Thoracic aorta (tissue), 2 donors: ENCODE measurements around the gene ATP8B1. TPM values are rescaled to one million over a fixed set of nuclear protein-coding genes. Genes with fewer than 3 reads are reported as not detected.

ENCODE experiments used
- ATAC-seq: fragments of 150-250 bp; one replicate; pipeline ENCODE4 v1.8.0; 2017; ENCODE audit warnings: low read depth; ENCODE audit not compliant: insufficient number of reproducible peaks, low FRiP score
- DNase-seq: peaks from one replicate; pipeline ENCODE4 v3.0.0-alpha.2; 2020; ENCODE audit warnings: low spot score
- H3K27ac ChIP-seq, 2 donors: fragments of 200-600 bp; sonication (generic); 1 replicate in 1 of 2; 2 replicates in 1 of 2; pipeline ENCODE4 v1.5.1; 2016; ENCODE audit warnings: mild to moderate bottlenecking in 2 of 2, moderate library complexity in 2 of 2
- H3K27me3 ChIP-seq: fragments of 200-600 bp; sonication (generic); replicated peaks from 2 replicates; pipeline ENCODE4 v1.6.0; 2016; ENCODE audit warnings: mild to moderate bottlenecking; ENCODE audit not compliant: insufficient read depth
- H3K36me3 ChIP-seq: fragments of 200-600 bp; sonication (generic); one replicate; pipeline ENCODE4 v1.5.1; 2016
- H3K4me1 ChIP-seq, 2 donors: fragments of 200-600 bp; sonication (generic); 1 replicate in 1 of 2; 2 replicates in 1 of 2; pipeline versions ENCODE4 v1.5.1 to v1.6.0; 2016; ENCODE audit warnings: low read depth in 2 of 2, mild to moderate bottlenecking in 1 of 2; ENCODE audit not compliant: control insufficient read depth in 1 of 2
- H3K4me3 ChIP-seq: fragments of 200-600 bp; sonication (generic); 2 replicates; pipeline ENCODE4 v1.5.1; 2016; ENCODE audit warnings: mild to moderate bottlenecking
- H3K9me3 ChIP-seq: fragments of 200-600 bp; sonication (generic); 2 replicates; pipeline ENCODE4 v1.5.1; 2016
- total RNA-seq, 2 donors: library from RNA; depleted of rRNA; stranded (reverse); fragments of >200 nt; gene quantifications; one replicate each; pipeline versions ENCODE4 v1.1.0 to v1.2.3, GENCODE V29; 2016
- TF ChIP-seq, protein P1 (sequence below): fragments of 200-600 bp; sonication (generic); IDR thresholded peaks from one replicate; pipeline ENCODE4 v1.5.1; 2019; ENCODE audit warnings: antibody characterized with exemption

ATP8B1 gene
- total RNA-seq, 2 donors from 2014 or later = 68.7 to 111 TPM

DNA sequence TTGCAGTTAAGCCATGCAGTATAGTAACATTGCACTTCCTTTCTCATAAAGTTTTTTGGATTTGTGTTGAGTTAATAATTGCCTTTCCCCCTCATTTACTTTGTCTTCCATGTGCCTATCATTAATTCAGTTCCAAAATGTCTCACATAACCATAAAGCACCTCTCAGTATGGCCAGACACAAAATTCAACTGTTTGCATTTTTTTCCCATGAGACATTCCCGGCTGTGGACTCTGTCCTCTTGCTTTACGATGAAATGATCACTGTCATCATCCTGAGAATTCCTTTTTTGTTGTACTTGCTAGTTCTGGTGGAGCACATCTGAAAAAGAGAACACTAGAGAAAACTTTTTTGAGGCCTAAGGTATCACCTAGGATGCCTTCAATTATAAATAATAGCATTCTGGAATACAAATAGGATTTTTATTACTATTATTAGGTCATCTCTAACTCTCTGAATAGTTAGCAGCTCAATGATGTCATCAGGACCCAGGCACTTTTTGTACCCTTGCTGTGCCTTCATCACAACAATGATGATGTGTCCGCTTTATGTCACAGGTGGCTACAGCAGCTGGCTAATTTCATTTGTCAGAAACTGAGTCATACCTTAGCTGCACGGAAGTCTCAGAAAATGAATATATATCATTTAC lies 8.5 kb upstream of the ATP8B1 start:
- no peaks in the 10 kb centered on the region for H3K27me3 ChIP-seq
- TF ChIP-seq, protein P1, sequence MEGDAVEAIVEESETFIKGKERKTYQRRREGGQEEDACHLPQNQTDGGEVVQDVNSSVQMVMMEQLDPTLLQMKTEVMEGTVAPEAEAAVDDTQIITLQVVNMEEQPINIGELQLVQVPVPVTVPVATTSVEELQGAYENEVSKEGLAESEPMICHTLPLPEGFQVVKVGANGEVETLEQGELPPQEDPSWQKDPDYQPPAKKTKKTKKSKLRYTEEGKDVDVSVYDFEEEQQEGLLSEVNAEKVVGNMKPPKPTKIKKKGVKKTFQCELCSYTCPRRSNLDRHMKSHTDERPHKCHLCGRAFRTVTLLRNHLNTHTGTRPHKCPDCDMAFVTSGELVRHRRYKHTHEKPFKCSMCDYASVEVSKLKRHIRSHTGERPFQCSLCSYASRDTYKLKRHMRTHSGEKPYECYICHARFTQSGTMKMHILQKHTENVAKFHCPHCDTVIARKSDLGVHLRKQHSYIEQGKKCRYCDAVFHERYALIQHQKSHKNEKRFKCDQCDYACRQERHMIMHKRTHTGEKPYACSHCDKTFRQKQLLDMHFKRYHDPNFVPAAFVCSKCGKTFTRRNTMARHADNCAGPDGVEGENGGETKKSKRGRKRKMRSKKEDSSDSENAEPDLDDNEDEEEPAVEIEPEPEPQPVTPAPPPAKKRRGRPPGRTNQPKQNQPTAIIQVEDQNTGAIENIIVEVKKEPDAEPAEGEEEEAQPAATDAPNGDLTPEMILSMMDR = no peak
- H3K4me1 ChIP-seq = peaks cover 13 to 26% of the 10 kb centered on the region in 2 donors
- H3K9me3 ChIP-seq = peaks cover 4% of the 10 kb centered on the region
- H3K4me3 ChIP-seq = no peak overlapping the region
- ATAC-seq (no peak), DNase-seq (no peak)
- no peaks in the 10 kb centered on the region for H3K36me3 ChIP-seq
- H3K27ac ChIP-seq = no peak overlapping the region

DNA sequence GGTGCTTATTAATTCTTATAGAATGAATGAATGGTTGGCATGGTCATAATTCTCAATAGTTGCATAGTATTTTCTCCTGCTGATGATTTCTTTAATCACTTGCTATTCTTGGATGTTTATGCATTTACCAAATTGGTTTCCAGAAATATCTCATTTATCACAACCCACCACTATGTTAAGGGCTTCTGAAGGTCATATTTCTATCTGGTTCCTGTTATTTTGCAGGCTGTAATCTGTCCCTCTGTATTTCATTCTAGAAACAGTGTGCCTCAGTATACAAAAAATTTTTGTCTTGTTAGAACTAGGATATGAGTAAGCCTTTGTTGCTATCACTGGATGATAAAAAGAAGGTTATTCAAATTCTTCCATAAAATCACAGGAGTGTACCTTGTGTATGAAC lies 6.1 kb upstream of the ATP8B1 start:
- ATAC-seq = no peak
- H3K27ac ChIP-seq = peak overlapping the region; percentile 68 to 85

DNA sequence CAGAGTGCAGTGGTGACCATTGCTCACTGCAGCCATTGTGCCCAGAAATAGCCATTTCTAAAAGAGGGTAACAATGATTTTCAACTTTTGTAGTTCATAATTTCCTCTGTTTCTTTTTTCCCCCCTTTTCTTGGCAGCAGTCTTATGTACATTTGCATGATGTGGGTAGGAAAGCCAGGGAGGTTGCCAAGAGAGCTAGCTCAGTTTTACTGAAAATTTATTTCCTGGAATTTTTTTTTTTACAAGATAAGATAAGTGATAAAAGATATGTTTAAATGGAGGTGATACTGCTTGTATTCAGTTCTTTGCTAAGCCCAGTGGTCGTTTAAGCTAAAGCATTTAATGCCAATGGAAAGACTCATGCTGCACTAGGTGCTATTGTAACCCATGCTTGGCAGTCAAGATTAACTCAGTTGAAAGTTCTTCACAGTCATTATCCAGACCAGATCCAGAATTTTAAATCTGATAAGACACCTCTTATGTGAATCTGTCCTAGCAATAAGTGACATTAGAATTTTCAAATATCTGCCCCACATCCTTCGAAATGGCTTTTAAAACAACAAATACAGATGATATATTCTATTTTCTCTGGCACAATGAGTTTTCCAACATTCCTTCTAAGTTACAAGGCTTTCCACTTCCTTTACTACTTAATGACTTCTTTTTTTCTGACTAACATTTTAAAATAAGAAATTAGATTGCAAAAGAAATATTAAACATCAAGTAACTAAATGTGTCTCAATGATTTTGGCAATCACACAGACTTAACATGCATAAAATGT lies 4.4 kb upstream of the ATP8B1 start:
- ATAC-seq = peak; percentile 35
- Histone ChIP-seq H3K4me1 (peaks cover 19 to 48% of the 10 kb centered on the region in 2 donors), H3K4me3 (peak overlapping the region; percentile 38), H3K27me3 (no peaks in the 10 kb centered on the region), H3K27ac (peak overlapping the region; percentile 85 to 87), H3K9me3 (peaks cover 4% of the 10 kb centered on the region), H3K36me3 (no peaks in the 10 kb centered on the region)
- DNase-seq = no peak
- TF ChIP-seq, protein P1 = no peak

More for the DNA sequence above, 6.1 kb upstream of the ATP8B1 start:
- Histone ChIP-seq H3K4me3 (no peak overlapping the region), H3K36me3 (no peaks in the 10 kb centered on the region), H3K9me3 (peaks cover 4% of the 10 kb centered on the region), H3K27me3 (no peaks in the 10 kb centered on the region), H3K4me1 (peaks cover 19 to 43% of the 10 kb centered on the region in 2 donors)
- TF ChIP-seq, protein P1 = no peak
- DNase-seq = no peak

DNA sequence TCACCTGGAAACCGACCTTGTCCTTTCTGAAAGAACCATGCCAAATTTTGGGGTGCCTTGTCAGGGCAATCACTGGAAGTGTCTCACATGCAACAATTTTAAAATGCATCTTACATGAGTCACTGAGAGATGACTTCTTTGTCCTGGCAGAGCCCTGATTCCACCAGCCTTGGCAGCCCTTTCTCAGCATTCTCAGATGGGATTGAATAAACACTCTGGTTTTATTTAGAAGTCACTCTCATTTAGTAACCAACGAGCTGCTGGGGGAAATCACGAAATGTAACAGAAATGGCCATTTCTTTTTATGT lies 3.8 kb upstream of the ATP8B1 start:
- Histone ChIP-seq H3K36me3 (no peaks in the 10 kb centered on the region), H3K4me3 (peak overlapping the region; percentile 38), H3K27ac (peak overlapping the region; percentile 85 to 87), H3K9me3 (no peaks in the 10 kb centered on the region), H3K4me1 (peaks cover 19 to 48% of the 10 kb centered on the region in 2 donors), H3K27me3 (no peaks in the 10 kb centered on the region)
- peak; percentile 43 for ATAC-seq
- TF ChIP-seq, protein P1 = no peak
- DNase-seq = no peak

DNA sequence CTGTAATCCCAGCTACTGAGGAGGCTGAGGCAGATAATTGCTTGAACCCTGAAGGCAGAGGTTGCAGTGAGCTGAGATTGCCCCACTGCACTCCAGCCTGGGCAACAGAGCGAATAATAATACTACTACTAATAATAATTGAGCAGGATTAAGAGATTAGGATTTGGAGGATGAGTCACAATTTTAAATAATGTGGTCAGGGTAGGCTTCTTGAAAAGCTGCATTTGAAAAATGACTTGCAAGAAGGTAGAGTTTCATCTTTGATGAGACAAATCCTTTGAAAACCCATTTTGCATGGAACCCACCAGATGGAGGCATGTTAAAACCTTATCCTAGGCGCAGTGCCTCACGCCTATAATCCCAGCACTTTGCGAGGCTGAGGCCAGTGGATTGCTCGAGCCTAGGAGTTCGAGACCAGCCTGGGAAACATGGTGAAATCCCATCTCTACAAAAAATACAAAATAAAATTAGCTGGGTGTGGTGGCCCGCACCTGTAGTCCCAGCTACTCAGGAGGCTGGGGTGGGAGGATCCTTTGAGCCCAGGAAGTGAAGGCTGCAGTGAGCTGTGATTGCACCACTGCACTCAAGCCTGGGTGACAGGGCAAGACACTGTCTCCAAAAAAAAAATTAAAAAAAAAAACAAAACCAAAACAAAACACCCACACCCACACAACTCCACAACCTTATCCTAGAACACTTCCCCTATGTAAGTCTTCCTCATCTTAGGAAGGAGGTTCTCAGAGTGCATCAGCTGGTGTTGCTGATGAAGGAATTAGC lies 3.3 kb upstream of the ATP8B1 start:
- H3K27me3 ChIP-seq = no peaks in the 10 kb centered on the region
- ATAC-seq (peak; percentile 4), DNase-seq (no peak)
- no peaks in the 10 kb centered on the region for H3K36me3 ChIP-seq
- H3K4me3 ChIP-seq = peak overlapping the region; percentile 38
- TF ChIP-seq, protein P1 = no peak
- H3K9me3 ChIP-seq = no peaks in the 10 kb centered on the region
- peaks cover 19 to 48% of the 10 kb centered on the region in 2 donors for H3K4me1 ChIP-seq
- H3K27ac ChIP-seq = peak overlapping the region; percentile 85 to 87
